ENCODE data around the gene SPDYE3.
"Not testable (repeated sequence)": the region's sequence is repeated elsewhere in the genome, so short reads cannot be mapped to it uniquely, and the experiment has no call there.

Gene SPDYE3

DNA sequence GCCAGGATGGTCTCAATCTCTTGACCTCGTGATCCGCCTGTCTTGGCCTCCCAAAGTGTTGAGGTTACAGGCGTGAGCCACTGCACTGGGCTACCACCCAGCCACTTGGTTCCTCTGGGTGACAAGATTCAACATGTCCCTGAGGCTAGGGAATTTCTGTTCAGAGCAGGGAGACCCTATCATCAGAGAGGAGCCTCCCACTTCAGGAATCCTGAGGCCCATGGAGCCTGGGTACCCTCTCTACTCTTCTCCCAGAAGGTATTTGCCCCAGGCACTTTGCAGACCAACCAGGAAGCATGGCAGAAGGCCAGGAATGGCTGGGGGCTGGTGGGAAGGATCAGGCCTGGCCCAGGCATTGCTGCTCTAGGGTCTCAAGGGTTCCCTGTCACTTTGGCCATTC lies 19.2 kb upstream of the SPDYE3 start:
- DNase-seq = not testable (repeated sequence)

DNA sequence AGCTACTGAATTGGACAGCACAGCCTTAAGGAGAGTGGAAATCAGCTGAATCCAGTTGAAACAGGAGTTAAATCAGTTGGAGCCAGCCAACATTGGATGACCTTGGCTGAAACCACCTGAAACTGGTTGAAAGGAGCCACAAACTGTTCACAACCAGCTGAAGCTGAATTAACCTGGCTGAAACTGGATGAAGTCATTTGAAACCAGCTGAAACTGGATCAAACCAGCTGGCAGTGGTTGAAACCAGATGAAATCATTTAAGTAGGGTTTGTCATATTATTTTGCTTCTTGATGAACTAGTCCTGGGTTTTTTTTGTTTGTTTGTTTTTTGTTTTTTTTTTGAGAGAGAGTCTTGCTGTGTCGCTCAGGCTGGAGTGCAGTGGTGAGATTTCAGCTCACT lies 15.3 kb upstream of the SPDYE3 start:
- not testable (repeated sequence) for DNase-seq

DNA sequence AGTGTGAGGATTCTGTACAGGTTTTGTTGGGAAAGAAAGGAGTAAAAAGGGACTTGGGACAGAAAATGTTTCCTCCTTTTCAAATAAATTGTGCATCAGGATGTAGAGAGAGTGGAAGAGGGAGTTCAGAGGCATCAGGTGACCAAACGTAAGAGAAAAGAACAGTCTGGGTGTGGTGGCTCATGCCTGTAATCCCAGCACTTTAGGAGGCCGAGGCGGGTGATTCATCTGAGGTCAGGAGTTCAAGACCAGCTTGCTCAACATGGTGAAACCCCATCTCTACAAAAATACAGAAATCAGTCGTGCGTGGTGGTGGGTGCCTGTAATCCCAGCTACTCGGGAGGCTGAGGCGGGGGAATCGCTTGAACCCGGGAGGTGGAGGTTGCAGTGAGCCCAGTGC lies 12.2 kb upstream of the SPDYE3 start:
- peak; percentile 15 for DNase-seq

DNA sequence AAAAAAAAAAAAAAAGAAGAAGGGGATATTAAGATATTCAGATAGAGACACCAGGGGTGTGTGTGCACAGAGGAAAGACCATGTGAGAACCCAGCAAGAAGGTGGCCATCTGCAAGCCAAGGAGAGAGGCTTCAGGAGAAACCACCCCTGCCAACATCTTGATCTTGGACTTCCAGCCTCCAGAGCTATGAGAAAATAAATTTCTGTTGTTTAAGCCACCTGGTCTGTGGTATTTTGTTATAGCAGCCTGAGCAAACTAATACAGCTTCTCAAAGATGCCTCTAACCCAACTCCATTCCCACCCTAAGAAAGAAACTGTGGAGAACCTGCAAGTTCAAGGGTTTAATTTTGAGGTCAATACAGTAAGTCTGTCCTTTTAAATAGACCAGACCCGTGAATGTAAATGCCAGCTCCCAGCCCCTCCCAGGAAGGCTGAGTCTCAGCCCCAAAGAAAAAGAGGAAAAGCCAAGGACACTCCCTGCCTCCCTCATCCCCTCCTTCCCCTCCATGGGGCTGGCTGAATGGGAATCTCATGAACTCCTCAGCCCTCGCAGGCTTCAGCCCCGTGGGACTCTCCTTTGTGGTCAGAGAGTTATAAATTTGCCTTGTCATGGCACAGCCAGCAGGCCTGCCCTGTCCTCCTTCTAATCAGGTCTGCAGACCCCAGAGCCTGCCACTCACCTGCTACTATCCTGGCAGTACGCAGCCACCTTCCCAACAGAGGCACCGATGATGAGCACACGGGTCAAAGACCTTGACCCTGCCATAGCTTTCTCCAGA lies 9.5 kb upstream of the SPDYE3 start:
- not testable (repeated sequence) for DNase-seq

DNA sequence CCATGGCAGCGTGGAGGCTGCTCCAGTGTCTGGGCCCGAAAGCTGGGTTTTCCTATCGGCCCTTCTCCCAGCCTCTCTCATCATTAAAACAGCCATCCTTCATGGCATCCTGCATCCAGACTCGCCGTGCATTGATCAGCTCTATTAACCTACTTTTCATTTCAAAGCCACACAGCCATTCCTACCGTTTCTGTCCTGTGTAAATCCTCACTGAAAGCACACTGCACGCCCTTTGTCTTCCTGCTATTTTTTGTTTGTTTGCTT lies 8.9 kb upstream of the SPDYE3 start:
- not testable (repeated sequence) for DNase-seq

DNA sequence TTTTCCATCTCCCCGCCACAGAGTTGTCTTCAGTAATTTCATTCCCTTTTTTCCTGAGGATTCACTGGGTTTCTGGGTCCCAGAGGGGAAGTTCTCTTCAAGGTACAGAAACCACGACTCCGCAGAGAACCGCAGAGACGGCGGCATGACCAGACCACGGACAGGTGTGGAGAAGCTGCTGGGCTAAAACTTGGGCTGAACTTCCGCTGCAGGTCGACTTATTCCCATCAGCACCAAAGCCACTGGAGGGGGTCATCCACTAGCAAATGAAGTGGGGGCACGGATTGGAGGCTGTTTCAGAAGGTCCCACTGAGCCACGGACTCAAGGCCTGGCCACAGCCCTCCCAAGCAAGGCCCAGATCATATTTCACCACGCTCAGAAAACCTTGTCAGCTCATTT lies 3.0 kb upstream of the SPDYE3 start:
- not testable (repeated sequence) for DNase-seq

DNA sequence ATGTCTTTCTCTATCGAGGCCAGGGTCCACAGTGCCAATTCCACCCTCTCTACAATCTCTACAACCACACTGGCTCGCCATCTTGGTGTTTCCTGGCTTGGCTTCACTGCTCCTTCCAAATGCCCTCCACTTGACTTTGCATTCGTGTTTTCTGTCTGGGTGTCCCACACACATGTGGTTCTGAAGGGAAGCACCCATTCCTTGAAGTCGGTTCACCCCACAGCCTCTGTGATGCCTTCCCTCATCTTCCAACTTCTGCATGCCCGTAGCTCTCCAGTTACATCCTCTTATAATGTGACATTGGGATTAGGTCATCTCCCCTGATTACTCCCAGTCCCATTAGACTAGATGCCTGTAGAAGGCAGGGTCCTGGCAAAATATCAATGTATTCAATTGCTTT lies 10.8 kb downstream of the SPDYE3 start:
- not testable (repeated sequence) for DNase-seq

DNA sequence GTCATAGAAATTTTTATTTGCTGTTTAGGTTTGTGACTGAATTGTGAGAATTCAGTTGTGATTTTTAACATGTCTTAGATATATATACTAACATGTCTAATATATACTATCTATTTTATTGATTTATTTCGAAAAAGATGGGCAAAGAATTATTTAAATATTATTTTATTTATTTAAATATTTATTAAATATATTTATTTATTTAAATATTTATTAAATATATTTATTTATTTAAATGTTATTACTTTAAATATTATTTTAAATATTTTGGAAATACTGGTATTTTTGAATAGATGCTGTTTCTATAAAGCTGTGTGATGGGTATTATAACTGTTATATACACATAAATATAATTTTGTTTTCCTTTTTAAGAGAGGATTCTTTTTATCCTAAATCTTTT lies 14.1 kb downstream of the SPDYE3 start:
- not testable (repeated sequence) for DNase-seq

DNA sequence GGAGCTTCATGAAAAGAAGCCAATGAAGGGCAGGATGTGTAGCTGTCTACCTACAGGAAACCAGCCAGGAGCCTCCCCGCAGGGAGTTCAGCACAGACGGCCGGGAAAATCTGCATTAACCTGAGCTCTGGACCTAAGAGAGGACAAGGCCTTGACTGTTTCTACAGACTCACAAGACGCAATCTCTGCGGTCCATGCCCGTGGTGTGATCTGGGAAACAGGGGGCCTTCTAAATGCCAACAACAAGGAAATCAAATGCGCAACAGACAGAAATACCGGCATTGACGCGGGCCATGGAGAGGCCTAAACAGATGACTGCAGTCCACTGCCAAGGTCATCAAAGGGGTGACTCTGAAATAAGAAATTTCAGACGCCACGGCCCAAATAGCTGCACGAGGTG lies 16.7 kb downstream of the SPDYE3 start:
- DNase-seq = not testable (repeated sequence)

DNA sequence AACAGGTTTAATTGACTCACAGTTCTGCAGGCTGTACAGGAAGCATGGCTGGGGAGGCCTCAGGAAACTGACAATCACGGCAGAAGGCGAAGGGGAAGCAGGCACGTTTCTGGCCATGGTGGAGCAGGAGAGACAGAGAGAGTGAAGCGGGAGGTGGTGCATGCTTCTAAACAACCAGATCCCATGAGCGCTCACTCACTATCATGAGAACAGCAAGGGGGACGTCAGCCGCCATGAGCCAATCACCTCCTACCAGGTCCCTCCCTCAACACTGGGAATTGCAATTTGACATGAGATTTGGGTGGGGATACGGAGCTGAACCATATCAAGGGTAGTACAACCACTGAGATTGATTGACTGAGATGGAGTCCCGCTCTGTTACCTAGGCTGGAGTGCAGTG lies 18.2 kb downstream of the SPDYE3 start:
- not testable (repeated sequence) for DNase-seq

DNA sequence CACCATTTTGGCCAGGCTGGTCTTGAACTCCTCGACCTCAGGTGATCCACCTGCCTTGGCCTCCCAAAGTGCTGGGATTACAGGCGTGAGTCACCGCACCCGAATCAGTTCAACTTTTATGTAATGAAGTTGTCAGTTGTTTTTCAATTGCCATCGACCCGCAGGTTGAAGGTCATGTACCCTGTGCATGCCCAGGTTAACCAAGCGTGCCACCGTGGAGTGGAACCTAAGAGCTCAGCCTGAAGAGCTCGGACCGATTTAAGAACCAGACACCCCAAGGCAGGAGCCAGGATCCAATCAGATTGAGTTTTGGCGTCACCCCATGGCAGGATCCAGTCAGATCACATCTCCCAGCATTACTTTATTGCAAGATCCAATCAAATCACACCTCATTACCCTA lies 19.4 kb downstream of the SPDYE3 start:
- DNase-seq = not testable (repeated sequence)

DNA sequence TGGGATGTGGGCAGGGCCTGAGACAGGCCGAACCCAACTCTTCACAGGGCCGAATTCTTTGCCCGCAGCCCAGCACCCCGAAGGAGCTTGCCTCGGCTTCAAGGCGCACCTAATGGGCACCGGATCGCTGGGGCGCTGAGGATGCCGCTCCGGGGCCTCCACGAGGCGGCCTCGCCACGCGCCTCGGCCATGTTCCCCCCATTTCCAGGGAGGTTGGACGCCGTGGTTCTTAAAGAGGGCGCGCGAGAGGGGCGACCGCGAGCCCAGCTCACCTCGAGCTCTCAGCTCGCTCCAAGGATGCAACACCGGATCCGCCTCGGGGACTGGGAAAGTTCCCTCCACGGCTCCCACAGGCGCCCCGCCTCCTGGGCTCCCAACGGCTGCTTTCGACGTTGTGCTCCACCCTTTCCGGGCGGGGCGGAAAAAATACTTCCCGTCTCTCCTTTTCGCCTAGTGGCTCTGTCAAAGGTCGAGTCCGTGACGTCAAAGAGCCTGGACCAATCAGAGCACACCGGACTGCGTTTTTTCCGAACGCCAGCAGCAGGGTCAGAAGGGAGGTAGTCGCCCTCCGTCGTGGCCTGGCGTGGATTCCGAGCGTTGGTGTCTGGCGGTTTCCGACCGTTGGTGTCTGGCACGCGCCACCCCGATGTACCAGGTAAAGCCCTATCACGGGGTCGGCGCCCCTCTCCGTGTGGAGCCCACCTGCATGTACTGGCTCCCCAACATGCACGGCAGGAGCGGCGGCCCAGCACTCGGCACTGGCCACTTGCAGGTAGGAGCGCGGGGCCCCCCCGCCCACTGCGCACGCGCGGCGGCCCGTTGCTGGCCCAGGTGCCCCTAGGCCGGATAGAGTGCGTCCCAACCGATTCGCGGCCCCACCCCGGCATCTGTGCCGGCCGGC lies 28.3 kb downstream of the SPDYE3 start:
- DNase-seq = peak; percentile 89

DNA sequence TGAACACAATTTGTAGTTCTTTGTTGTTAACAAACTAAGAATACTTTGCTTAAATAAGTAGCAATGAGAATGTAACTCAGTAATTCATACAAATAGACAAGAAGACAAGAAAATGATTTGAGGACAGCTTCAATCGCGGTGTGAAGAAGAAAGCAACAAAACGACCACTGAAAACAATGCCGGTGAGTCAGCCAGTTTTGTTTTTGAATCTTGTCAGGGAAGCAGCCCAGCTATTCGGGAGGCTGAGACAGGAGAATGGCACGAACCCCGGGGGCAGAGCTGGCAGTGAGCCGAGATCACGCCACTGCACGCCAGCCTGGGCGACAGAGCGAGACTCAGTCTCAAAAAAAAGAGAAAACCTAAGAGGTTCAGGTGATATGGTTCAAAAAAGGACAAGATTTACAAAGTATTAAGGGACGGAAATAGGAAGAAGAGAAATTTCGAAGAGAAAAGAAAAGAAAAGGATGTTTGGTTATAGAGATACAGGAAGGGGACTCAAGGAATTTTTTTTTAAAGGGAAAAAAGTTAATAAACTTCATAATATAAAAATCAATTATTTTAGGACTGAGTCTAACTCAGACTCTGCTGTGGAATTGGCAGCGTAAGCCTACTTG lies 30.7 kb downstream of the SPDYE3 start:
- DNase-seq = not testable (repeated sequence)

DNA sequence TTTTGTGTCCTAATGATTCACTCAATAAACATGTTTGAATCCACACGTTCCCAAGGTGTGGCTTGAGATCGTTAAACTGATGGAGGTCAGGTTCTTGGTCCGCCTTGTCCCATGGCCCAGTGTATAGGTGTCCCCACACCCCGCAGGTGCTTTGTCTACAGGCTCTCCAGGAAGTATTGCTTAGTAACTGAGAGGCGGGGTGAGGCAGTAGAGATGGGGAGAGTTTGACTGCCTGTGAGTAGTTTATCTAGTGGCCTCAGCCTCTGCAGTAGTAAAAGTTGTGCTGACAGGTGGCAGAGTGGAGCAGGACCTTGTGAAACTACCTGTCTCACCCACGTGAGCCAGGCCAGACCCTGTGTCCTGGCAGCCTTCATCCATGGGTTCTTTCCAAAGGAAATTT lies 33.8 kb downstream of the SPDYE3 start:
- not testable (repeated sequence) for DNase-seq

DNA sequence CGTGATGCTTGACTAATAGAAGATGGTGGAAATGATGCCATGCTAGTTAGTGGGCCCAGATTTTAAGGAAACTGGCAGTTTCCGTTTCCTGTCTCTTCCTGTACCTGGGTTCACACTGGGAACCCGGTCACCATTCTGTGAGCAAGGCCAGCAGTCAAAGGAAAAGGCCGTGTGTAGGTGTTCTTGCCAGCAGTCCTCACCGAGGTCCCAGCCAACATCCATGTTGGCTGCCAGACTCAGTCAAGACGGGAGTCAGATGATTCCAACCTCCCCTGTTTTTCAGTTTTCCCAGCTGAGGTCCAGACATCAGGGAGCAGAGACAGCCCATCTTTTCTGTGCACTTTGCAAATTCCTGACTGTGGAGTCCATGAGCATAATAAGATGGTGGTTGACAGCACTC lies 35.3 kb downstream of the SPDYE3 start:
- DNase-seq = no peak

DNA sequence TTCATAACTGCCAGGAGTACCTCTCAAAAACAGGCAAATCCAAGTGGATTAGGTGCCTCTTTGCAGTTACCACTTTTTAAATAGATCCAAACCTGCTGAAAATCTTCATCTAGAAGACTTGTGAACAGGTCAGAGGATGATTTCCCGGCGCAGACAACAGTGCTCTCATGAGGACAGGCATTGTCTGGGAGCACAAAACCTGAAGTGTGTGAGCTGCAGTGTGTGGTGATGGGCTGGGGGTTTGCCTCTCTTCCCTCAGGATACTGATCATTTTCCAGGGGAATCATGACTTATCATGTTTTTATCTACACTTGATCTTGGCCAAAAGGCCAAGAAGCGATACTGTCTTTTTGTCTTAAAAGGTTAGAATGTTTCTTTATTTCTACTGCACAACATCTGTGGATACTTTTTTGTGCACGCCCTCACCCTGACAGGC lies 36.6 kb downstream of the SPDYE3 start:
- DNase-seq = not testable (repeated sequence)

DNA sequence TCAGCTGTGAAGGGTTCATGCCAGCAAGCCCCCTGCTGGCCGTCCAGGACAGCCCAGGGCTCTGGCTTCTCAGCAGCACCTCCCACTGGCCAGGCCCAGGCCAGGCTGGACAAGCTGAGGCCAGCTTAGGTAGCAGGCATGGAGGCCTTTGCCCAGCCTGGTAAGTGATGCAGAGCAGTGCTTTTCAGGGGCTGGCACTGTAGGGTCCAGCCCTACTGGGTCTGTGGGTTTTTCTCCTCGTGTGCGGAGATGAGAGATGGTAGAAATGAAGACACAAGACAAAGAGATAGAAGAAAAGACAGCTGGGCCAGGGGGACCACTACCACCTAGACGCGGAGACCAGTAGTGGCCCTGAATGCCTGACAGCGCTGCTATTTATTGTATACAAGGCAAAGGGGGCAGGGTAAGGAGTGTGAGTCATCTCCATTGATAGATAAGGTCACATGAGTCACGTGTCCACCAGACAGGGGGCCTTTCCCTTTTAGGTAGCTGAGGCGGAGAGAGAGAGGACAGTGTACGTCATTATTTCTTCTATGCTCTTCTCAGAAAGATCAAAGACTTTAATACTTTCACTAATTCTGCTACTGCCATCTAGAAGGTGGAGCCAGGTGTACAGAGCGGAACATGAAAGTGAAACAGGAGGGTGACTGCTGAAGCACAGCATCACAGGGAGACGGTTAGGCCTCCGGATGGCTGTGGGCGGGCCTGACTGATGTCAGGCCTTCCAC lies 37.2 kb downstream of the SPDYE3 start:
- peak; percentile 85 for DNase-seq

DNA sequence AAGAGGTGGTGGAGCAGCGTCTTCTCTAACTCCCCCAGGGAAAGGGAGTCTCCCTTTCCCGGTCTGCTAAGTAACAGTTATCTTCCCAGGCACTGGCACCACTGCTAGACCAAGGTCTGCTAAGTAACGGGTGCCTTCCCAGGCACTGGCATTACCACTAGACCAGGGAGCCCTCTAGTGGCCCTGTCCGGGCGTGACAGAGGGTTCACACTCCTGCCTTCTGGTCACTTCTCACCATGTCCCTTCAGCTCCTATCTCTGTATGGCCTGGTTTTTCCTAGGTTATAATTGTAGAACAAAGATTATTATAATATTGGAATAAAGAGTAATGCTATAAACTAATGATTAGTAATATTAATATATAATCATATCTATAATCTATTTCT lies 37.8 kb downstream of the SPDYE3 start:
- peak; percentile 76 for DNase-seq

DNA sequence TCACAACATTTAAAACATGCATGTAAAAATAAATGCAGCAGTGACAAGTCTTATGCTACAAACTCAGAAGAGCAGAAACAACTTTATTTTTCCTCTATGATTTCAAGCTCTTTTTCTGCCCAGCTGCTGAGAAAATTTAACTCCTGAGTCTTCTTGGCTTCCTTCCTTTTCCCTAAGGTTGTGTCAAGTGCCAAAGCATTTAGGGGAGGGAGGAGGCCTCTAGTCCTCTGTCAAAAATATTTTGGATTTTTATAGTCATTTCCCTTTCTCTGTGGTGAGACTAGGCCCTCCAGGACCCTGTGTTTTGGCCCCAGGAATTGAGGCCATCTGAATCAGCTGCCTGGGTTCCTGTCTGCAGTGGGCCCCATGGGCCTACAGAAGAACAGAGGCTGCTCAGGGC lies 39.4 kb downstream of the SPDYE3 start:
- no peak for DNase-seq

DNA sequence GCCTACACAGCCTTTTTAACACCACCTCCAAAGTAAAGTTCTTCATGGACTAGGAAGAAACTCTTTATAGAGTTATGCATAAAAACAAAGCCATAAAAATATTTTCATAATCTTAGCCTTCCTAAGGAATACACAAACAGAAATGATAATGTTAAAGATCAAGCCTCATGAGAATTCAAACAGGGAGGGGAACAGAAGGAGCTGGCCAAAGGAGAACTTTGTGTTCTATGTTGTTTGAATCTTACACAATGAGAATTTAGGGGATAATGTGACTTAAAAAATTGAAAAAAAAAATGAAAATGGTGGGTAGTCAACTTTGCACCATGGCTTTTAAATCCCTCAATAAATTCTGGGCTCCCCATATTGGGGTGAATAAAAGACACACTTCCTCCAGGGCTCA lies 41.3 kb downstream of the SPDYE3 start:
- no peak for DNase-seq

DNA sequence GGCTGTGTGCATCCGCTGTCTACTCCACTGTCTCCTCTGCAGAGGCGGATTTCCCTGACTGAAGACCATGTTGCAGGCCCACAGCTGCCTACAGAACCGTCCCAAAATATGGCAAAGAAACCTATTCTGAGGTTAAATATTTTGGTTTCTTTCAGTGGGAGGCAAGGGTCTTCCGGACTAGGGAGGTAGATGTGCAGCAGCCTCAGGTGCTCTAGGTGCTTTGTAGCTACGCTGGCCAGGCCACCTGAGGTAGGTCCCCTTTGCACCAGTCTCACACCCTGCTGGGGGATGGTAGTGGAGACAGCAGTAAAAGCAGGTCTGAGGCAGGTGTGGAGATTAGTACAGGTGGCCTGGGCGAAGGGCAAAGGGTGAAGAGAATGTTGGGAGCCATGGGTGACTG lies 42.3 kb downstream of the SPDYE3 start:
- no peak for DNase-seq

DNA sequence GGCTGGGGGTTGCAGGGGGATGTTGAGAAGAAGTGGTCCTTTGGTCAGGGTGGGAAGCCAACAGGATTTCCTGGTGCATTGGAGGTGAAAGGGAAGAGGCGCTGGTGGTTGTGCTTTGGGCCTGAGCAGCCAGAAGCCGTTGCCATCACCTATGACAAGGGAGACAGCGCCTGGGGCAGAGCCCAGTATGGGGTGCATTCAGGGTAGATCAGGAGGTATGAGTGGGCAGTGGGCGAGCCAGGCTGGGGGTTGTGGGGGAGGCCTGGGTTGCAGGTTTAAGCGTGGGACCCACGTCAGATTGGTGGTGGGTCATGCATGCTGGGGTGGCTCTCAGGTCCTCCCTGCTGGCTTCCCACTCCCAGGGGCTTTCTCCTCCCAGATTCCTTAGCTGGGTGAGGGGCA lies 44.2 kb downstream of the SPDYE3 start:
- DNase-seq = no peak

DNA sequence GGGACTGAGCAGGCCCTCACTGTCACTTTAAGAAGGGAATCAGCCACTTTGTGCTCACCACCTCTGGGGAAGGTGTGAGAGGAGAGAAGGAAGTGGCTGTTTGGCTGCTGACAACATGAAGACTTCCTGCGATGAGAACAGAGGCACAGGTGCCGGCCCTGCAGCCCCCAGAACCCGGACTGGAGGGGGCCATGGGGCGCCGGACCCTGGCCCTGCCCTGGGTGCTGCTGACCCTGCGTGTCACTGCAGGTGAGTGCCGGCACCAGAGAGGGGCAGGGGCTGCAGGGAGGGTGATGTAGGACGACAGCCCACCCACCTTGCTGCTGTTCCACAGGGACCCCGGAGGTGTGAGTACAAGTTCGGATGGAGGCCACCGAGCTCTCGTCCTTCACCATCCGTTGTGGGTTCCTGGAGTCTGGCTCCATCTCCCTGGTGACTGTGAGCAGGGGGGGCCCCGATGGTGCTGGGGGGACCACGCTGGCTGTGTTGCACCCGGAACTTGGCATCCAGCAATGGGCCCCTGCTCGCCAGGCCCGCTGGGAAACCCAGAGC lies 44.8 kb downstream of the SPDYE3 start:
- not testable (repeated sequence) for DNase-seq

Measured in stimulated activated CD4-positive, alpha-beta T cell treated with anti-CD3 and anti-CD28 coated beads, Interleukin-15, amount 100 ng/mL, for 24 hours (primary cell).